SW480 (cell line): ENCODE measurements around the gene BDH1.
"Not testable (repeated sequence)": the region's sequence is repeated elsewhere in the genome, so short reads cannot be mapped to it uniquely, and the experiment has no call there.

Experiments
- DNase-seq: peaks from one replicate; pipeline ENCODE4 v3.0.0-alpha.2; 2016; ENCODE audit warnings: low spot score

BDH1 gene

GRCh38 chr3:197555281-197556261, at the start of gene BDH1:
Gene BDH1, minus strand, starts transcription at chr3:197555968. Its CDS starts 9,525 bp downstream, at chr3:197546443.
- peak; percentile 69 for DNase-seq

GRCh38 chr3:197603317-197603933, 47.7 kb upstream of the BDH1 start:
- DNase-seq: no peak

- DNase-seq: not testable (repeated sequence)
Measured at GRCh38 chr3:197602351-197602750, 46.6 kb upstream of the BDH1 start.

- not testable (repeated sequence) for DNase-seq
Measured at GRCh38 chr3:197601566-197601840, 45.7 kb upstream of the BDH1 start.

DNA sequence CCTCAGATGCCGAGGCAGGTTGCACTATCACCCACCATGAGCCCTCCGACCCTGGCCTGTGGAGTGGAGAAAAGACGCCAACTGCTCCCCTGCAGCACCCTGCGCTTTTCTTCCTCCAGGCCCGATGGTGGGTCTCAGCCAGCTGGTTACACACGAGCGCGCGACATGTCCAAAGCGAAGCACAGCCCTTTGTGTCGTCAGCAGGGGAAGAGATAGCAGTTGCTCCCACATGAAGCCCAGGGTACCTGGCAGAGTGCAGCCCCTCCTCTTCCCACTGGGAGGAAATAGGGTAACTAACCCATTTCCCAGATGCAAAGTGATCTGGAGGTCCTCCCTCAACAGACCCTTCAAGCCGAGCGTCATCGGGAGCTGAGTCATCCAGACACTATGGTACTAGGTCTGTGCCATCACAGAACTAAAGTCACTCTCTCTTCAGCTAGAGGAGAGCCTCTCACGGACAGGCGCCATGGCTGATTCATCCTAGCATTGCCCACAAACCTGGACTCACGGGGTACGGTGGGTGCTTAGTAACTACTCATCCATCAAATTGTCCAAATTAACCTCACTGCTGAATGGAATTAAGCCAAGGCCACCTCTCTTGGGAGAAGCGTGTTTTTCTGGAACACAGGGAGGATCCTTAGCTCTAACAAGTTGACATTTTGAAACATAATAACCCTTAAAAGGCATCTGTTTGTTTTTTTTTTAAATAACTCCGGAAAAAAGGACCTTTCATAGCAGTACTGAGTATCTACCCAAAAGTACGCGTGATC, 45.2 kb upstream of the BDH1 start:
- no peak for DNase-seq

DNA sequence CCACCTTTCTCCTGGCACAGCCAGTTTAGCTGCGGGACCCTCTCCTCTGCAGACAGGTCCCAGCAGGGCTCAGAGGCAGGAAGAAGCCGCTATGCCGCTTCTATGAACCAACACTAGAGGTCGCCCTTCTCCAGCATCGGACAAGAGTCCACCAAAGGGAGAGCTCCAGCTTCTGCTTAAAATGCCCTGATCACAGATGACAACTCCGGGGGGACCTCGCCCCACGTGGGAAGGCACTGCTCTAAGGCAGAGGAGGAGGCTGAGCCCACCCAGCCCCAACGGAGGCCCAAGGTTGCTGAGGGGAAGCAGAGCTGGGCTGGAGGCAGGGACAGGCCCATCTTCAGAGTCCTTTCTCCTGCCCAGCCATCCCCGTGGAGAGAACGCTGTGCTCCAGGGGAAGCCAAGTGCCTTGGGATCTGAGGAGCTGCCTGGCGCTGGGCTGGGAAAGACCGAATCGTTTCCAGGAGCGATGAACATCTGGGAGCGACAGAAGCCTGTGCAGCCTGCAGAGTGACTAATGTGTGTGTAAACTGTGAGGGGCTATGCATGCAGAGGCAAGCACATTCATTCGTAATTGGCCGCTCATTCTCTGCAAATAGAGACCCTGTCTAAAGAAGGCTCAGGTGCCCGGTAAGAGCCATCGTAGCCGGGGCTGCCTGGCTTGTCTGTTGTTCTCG, 43.5 kb upstream of the BDH1 start:
- DNase-seq: peak; percentile 75

- DNase-seq: no peak
Measured at GRCh38 chr3:197598404-197598980, 42.7 kb upstream of the BDH1 start.

DNA sequence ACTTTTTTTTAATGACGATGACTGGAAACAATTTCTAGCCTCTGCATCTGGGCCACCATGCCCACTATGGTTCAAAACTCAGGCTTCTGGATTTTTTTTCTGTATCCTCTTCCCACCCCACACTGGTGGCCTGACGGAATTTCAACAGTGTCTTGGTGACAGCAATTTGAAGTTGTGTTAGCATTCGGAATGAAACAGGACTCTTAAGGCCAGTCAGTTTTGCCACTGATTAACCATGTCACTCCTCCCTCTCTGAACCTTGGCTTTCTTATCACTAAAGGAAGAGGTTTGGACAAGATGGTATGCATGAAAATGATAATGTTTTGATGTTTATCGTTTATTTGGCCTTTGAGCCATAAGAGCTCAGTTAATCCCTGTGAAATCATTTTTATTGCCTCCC, 41.6 kb upstream of the BDH1 start:
- DNase-seq: no peak

GRCh38 chr3:197595470-197596185, 39.9 kb upstream of the BDH1 start:
- DNase-seq: no peak

GRCh38 chr3:197593046-197593380, 37.2 kb upstream of the BDH1 start:
- no peak for DNase-seq

- no peak for DNase-seq
Measured at GRCh38 chr3:197592361-197593045, 36.7 kb upstream of the BDH1 start.

DNA sequence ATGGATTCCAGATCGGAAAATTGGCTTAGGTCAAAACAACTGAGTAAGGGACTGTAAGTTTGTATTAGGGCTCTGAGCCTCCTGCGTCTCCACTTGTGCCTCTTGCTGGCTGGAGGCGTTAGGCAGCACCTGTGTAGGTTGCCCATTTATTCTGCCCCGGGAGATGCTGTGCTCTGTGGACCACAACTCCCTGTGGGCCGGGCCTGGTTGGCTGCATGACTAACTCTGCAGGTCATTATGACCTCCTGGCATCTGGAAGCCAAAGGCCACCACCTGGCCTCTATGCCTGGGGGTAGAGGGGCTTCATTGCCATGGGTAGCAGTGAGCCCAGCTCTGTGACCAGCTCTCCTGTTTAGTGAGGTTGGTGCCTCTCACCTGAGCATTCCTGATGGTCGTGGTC, 36.0 kb upstream of the BDH1 start:
- no peak for DNase-seq

DNA sequence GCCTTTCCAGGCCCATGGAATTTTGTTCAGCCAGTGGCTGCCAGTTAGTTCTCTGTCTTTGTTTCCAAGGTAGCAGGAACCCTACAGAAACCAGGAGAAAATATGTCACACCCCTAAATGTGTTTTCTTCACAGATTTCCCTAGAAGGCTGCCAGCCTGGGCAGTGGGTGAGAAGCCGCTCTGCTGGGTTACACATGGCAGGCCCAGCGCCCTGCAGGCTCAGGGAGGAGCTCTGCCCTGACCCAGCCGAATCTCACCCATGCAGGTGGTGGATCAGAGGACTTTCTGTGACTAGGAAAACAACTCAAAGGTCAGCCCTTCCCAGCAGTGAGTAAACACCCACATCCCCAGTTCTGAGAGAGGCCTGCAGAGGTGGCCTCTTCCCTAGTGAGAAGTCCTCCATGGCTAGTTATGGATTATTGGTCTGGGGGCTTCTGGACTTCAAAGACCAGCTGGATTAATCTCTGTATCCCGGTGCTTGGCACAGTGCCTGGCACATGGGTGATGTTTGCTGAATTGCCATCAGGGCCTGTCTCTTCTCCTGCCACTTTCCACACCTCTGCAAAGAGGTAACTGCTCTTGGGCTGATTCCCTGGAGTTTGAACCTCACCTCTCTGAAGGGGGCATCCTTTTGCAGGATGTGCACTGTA, 34.7 kb upstream of the BDH1 start:
- DNase-seq: peak; percentile 75

- DNase-seq: no peak
Measured at GRCh38 chr3:197589545-197589944, 33.8 kb upstream of the BDH1 start.

GRCh38 chr3:197586768-197587167, 31.0 kb upstream of the BDH1 start:
- DNase-seq: not testable (repeated sequence)

DNA sequence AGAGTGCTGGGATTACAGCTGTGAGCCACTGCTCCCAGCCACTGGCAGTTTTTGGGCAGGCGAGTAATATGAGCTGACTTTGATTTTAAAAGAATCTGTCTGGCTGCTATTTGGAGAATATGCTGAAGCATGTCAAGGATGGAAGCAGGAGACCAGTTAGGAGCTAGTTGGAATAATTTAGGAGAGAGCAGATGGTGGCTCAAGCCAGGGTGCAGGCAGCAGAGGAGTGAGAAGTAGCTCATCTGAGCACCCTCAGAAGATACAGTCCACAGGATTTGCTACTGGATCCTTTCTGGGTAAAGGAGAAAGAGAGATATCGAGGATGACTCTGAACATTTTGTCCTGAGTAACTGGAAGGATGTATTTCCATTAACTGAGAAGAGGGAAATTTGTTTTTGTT, 30.4 kb upstream of the BDH1 start:
- no peak for DNase-seq

DNA sequence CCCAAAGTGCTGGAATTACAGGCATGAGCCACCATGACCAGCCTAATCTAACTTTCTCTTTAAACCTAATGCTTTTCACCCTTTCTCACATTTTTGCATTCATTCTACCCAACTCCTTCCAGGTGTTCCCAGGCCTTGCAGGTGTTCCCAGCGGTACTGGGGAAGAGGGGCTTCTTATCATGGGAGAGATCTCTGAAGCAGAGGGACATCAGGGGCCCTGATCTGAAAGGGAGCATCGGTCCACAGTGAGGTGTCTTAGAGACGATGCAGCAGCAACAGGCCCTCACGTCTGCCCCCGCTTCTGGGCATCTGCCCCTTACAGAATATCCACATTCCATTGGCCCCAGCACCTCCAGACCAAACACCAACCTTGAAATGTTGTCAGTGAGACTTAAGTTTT, 29.0 kb upstream of the BDH1 start:
- no peak for DNase-seq

DNA sequence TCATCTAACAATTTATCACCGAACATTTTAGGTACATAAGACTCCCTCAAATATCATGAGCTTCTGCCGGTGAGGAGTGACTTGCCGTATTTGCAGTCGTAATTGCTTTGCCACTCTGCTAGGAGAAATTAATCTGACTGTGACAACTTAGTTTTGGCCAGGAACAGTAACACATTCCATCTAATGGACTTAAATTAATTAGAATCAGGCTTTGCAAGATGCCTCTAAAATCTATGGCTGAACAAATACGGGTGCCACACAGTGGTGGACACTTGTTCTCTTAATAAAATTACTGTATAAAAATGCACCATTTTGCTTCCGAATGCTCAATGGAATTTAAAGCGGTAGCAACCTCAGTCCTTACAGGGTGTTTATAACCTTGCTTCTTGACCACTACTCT, 27.6 kb upstream of the BDH1 start:
- no peak for DNase-seq

DNA sequence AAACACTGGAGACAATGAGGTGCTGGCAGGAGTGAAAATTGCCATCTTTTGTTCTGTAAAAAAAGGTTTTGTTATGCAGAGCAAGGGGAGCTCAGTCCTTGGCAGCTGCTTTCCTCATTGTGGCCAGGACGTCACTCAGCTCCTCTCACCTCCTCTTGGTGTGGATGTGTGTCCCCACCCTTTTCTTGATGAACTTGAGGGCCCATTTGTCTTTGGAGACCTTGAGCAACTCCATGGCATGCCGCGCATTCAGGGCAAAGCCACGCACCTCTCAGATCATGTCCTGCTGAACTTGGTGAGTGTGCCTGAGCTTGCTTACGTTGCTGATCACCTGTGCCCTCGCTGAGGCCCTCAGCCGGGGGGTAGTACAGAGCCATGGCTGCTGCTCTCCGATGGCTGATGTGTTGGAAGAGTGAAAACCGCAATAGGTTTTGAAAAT, 24.5 kb upstream of the BDH1 start:
- DNase-seq: no peak

DNA sequence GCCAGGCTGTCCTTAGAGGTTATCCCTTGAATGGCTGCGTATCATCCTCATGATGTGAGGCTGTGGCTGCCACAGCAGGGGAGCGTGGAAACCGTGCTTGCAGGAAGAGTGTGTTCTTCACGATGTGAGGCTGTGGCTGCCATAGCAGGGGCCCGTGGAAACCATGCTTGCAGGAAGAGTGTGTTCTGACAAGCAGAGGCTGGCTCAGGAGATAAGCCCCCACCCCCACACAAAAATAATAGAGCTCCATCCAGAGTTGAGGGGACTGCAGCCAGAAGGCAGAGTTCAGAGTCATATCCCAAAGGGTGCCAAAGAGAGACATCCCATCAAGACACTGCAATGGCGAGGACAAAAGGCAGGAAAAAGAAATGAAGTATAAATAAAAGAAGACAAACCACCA, 22.6 kb upstream of the BDH1 start:
- no peak for DNase-seq
